GM19023 (cell line): ENCODE measurements around the gene MAPKAPK2.

Source experiments
- ATAC-seq: cut with Tn5 transposase; IDR thresholded peaks from one replicate; pipeline ENCODE4 v1.9.1; 2021; ENCODE audit warnings: mild to moderate bottlenecking, moderate library complexity; ENCODE audit not compliant: unreplicated experiment

Gene MAPKAPK2

DNA sequence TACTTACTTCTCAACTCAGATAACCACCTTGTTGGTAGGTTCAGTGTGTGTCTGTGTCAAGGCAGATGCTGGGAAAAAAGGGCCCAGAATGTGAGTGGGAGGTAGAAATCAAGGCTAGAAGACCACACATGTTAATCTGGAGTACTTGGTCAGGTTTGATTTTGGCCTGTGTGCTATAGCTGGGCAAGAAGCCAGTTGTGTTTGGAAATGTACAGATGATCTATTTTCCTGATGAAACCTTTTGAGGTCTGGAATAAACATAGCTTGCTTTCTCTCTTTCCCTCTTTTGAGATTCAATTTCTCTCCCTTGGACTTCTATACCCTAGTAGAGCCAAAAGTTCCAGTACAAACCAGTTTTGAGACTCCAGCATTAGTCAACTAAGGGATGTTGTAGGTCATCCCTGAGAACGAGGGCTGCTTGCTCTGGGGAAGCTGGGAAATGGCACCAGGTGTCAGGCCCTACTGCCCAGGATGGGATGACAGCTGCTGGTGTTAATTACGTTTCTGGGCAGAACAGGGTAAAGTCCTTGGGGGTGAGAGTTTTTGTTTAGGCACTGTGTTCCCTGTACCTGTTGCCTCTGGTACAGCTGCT lies 15.8 kb downstream of the MAPKAPK2 start:
- no peak for ATAC-seq

DNA sequence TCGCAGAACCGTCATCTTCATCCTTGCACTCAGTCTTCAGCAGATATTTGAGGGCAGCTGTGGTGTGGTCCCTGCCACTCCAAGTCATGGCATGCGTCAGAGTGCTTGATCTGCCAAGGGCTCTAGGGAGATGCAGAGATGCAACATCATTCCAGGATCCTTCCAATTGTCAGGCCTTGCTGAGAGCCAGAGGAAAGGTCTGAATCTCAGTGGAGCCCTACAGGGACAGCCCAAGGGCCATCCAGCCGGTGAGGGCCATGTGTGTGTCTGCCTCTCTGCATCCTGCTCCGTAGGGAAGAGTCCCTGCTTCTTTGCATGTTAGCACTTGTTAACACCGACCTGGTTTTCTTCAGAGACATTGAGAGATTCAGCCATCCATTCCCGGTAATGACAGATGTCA lies 17.6 kb downstream of the MAPKAPK2 start:
- ATAC-seq: no peak

DNA sequence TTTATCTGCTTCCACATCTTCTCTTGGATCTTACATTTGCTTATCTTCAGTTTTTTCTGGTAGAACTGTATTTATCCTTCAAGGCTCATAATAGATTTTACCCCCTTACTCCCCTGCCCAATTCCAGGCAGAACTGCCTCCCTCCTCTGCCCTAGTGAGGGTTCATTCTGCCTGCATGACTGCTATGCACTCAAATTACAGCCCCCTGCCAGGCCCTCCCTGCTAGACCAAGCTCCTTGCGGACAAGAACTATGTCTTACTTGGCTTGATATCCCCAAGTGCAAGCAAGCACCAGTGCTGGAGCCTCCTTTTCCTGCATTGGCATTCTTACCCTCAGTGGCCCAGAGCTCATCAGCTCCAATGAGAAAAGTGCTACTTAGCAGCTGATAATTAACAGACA lies 18.1 kb downstream of the MAPKAPK2 start:
- no peak for ATAC-seq

DNA sequence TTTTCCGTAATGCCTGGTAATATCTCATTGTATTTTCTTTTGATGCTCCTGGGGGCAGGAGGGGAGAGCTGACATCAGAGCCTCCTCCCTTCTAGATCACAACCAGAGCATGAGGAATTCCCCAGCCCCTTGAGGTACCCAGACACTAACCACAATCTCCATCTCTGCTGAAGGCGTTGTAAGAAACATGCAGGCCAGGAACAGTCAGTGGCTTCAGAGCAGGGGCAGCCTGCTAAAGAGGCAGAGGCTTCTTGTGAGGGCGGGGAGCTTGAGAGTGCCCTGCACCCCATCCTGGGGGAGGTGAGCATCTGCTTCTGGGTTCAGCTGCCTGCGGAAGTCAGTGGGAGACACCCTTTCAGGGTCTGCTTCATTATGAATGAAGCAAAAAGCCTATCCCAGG lies 19.0 kb downstream of the MAPKAPK2 start:
- ATAC-seq: peak; percentile 58

DNA sequence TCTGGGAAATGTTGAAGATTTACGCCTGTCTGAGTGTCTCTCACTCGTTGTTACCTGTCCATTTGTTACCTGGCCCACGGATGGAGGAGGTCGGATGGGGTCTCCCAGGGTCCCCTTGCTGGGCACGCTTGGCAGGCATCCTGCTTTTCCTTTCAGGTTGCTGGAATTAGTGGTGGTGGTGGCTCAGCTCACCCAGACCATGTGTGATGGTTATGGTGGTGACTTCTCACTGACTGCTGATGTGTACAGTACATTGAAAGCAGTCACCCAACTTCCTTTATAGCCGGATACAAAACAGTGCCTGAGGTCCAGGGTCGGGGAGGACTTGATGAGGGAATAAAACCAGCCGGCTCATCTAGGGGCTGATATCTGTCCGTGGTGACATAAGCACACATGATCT lies 19.5 kb downstream of the MAPKAPK2 start:
- no peak for ATAC-seq

DNA sequence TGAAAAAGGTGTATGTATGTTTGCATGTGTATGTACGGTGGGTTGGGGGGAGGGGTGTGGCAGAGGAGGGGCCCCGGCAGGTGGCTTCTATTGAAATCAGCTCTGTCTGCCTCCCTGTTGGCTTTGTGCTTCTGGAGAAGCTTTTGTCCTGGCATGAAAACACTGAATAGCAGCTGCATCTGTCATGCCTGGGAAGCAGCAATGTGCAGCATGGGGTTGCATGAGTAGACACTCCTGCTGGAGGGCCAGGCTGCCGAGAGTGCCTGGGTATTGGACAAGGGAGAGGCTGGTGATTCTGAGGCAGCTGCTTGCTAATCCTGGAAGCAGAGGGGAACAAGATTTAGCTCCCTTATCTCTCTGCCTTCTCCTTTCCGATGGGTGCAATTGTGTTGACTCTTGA lies 20.5 kb downstream of the MAPKAPK2 start:
- ATAC-seq: no peak

DNA sequence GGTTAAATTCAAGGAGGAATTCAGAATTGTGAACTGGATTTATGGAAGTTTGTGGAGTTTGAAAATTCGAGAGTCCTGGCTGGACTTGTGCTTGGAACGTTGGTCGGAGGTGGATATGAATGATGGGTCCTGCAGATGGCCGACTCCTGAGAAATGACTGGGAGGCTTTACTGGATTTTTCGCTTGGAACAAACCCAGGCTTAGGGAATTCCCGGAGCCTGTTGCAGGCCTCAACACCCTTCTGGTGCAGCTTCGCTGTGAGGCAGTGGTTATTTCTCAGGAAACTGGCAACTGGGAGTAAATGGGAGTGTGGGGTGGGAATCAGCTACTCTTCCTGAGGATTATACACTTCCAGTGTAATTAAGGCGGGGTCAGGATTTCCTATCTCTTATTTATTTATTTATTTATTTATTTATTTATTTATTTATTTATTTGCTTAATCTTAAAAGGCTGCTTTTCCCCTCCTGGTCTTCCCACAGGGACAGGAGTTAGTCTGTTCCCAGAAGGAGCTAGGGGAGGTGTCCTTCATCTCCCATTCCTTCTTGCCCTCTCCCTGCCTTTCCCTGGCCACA lies 21.1 kb downstream of the MAPKAPK2 start:
- ATAC-seq: no peak

DNA sequence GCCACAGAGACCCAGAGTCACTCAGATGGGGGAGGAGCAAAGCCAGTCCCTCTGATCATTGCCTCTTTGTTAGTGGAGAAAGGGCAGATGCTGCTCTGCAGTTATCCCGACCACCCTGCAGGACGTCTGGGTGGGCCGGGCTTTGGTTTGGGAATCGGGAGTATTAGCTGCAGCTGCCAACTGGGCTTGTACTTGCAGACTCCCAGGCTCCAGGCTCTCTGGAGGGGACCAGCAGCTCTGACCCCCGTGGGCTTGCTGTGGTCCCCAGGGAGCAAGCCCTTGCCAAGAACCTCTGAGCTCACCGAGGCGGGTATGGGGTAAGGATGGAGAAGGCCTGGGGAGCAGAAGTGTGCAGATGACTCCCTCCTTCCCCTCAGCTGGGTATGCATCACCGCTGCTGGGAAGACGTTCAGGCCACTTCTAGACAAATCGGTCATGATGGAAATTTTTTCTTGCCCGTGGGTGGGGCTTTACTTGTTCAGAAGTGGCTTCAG lies 21.6 kb downstream of the MAPKAPK2 start:
- ATAC-seq: no peak

DNA sequence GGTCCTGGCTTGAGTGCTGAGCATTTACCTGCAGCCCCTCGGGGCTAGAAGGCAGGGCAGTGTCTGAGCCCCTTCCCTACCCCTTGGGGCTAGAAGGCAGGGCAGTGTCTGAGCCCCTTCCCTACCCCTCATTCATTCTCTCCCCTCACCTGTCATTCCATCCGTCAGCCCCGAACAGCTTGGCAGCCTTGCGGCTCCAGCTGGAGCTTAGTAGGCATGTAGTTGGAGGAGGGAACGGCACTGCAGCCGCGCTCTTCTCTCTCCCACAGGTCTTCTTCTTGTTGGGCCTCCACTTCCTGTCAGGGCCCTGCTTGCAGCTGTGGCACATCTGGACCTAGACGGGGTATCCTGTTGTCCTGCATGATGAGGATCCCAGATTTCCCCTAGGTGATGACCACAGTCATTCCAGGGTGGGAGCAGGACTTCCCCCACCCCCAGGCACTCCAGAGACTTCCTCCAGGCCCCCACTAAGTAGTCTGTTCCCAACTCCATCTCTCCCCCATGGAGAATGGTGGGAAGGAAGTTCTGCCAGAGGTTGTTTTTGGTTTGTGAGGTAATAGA lies 22.2 kb downstream of the MAPKAPK2 start:
- ATAC-seq: no peak

DNA sequence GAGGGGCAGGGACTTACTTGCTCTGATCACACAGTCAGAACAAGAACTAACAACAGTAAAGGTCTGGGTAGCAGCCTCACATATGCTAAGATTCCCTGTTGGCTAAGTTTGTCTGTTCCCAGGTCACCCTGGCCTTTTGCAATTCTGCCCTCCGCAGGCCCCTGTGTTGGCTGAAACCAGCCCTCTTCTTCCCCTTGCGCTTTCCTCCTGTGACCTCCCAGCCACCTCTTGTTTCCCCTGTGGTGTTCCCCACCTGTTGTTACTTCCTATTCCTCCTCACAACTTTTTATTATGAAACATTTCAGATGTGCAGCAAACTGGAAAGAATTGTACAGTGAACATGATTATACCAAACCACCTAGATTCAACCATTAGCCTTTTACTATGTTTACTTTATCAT lies 23.4 kb downstream of the MAPKAPK2 start:
- no peak for ATAC-seq

DNA sequence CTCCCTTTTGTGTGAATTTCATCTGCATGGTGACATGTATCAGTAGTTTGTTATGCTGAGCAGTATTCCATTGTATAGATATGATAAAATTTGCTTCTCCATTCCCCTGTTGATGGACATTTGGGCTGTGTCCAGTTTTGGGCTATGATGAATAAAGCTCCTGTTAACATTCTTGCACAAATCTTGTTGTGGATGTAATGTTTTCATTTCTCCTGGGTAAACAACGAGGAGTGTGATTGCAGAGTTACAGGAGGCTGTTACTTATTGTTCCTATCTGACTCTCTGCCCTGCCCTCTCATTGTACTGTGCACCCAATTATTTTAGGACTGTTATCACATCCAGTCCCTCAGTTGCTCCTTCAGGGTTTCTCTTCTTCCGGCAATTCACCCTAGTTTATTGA lies 24.2 kb downstream of the MAPKAPK2 start:
- no peak for ATAC-seq

DNA sequence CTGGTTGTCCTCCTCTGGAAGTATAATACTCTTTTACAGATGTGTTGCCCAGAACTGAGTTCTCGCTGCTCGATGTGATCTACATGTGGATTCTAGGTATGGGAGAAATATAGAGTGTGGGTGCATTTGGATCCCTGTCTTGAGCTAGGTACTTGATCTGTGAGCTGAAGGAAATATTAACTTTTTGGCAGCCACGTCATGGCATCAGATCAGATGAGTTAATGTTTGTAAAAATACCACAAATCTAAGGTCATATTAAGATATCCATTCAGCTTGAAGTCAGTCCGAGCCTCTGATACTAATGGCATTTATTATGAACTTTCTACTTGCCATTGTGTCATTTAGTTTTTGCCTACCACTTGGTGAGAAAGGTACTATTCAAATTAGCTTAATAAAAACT lies 24.6 kb downstream of the MAPKAPK2 start:
- ATAC-seq: no peak

DNA sequence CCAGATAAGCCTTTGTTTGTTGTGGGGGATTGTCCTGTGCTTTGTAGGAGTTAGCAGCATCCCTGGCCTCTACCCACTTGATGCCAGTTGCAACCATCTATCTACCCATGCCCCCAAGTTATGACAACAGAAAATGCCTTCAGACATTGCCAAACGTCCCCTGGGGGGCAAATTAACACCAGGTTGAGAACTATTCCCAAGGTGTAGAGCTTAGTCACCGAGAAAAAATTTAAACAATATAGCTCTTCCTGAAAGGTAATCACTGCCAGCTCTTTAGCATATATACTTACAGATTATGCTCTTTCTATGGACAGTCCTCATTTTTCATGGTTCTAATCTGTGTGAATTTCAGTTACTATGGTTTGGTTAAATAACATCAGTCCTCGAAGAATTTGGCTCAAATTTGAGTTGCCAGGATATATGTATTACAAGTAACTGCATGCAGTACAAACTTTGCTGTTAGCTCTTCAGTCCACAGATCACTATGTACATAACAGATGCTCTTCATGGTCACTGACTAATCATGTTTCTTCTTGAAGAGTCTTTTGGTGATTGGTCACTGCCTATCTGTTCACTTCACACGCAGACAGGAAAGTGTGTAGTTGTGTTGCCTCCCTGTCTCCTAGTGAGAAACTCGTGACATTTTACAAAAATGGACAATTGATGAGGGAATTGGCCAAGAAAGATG lies 25.2 kb downstream of the MAPKAPK2 start:
- no peak for ATAC-seq

DNA sequence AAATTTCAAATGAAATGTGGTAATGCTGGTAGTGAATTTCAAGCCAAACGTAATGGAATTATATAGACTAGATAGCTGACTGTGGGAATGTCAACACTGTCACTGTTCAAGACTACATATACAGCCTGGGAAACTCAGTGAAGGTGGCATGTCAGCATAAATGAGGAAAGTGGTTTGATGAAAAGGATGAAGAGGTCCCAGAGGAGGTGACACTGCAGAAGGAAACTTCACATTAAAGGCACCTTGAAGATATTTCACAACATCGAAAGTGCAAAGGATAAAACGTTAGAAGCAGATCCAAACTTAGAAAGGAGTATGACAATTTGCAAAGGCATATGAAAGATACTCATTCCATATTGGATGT lies 25.7 kb downstream of the MAPKAPK2 start:
- no peak for ATAC-seq

DNA sequence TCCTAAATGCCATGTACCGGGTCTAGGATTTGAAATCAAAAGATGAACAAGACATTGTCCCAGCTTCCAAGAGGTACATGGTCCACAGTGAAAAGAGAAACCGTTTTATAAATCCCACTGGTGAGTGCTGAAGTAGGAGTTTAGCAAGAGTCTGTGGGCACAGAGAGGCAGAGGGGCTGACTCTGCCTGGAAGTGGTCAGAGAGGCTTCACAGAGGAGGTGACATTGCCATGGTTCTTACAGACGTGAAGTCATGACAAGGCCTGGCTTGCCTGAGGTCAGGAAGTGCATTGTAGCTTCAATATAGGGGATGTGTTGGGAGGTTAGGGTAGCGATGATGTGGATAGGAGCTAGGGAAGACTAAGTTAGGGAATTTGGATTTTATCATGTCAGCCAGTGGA lies 28.4 kb downstream of the MAPKAPK2 start:
- ATAC-seq: no peak

DNA sequence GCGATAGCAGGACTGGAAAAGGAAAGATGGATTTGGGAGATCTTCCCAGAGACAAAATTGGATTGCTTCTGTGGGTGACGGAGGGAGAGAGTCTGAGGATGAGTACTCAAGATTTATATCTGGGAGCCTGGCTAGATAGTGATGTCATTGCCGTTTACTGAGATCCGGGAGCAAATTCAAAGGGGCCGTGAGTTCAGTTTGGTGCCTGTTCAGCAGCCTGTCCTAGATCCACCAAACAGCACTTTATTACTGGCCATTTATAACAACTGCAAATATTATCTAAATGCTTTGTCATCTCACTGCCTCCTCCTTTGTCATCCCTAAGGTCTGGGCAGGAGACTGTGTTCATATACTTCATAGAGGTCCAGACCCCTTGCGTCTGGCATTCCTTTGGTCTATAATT lies 29.2 kb downstream of the MAPKAPK2 start:
- no peak for ATAC-seq

DNA sequence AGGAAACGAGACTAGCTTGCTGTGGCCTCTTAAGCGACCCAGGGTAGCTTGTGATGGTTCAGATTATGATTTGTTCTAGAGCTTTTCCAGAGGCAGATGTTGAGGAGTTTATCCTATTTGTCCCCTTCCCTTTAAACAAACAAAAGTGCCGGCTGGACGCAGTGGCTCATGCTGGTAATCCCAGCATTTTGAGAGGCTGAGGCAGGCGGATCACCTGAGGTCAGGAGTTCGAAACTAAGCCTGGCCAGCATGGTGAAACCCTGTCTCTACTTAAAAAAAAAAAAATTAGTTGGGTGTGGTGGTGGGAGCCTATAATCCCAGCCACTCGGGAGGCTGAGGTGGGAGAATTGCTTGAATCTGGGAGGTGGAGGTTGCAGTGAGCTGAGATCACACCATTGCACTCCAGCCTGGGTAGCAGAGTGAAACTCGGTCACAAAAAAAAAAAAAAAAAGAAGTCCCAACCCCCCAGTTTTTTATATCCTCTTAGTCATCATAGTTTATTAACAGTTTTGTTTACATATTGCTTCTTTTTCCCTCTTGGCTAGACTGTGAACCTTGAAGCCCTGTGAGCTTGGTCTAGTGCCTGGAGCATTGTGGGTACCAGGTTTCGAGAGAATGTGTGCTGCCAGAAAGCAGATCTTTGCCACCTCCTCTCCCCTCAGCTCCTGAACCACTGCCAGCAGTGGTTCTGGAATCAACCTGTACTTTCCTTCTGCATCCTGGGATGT lies 29.8 kb downstream of the MAPKAPK2 start:
- ATAC-seq: no peak

DNA sequence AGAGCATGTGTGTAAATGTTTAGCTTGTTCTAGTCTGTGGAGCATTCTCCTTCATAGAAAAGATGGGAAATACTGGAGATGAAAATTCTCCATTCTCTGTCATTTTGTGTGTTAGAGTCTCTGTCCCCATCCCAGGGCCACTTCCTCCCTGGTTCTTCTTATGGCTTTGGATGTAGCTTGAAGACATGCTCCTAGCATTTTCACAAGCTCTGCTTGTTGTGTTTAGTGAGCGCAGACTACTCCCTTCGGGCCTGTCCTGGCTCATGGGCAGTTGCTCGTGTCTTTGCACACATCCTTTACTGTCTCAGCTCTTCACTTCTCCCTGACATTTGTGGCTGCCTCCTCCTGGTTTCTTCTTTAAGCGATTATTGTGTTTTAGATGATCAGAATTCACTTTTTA lies 30.4 kb downstream of the MAPKAPK2 start:
- no peak for ATAC-seq

DNA sequence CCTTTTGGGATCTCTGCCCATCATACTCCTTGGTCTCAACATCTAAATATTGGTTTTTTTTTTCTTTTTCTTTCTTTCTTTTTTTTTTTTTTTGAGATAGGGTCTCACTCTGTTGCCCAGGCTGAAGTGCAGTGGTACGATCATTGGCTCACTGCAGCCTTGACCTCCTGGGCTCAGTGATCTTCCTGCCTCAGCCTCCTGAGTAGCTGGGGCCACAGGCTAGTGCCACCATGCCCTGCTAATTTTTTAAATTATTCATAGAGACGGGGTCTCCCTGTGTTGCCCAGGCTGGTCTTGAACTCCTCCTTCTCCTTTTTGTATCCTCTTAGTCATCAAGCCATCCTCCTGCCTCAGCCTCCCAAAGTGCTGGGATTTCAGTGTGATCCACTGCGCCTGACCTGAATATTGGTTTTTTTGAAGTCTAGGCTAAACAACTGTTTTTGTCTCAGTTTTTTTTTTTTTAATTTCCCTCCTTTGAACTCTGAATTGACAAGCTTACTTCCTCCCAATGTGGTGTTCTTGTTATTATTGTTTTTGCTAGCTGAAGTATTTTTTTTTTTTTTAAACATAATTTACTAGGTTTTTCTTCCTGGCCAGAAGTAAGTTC lies 30.9 kb downstream of the MAPKAPK2 start:
- ATAC-seq: no peak

DNA sequence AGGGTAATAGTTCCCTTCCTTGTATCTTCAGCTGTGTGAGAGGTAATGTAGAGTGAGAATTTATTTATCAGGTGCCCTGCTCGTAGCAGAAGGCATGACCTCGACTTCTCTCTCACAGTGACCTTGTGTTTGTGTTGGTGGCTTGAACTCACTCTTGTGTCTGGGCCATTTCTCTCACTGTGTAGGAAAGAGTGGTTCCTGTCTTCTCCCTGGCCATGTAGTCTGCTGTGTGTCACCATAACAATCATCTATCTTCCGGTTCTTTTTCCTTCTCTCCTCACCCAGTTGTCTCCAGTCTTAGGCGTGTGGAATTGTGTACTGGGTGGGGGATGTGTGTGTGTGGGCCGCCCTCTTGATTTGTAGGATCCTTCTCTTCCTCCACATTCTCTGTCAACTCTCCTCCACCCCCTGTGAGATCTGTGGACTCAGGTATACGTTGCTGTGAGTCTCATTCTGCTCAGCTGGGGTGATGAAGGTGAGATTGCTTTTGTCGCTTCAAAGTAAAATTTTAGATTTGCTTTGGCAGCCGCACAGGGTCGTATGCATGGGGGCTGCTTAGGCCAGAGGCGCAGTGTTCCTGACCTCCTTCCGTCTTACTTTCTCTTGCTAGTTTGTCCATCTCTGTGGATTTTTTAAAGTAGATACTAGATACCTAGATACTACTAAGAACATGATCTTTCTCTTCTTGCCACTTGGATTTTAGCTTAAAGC lies 31.6 kb downstream of the MAPKAPK2 start:
- no peak for ATAC-seq
